Testis (tissue), 3 donors: Measurements from ENCODE around the gene TBL2. TPM values are rescaled to one million over a fixed set of nuclear protein-coding genes. Genes with fewer than 3 reads are reported as not detected.
"Not testable (repeated sequence)": the region's sequence is repeated elsewhere in the genome, so short reads cannot be mapped to it uniquely, and the experiment has no call there.

ENCODE experiments used
- DNase-seq: peaks from one replicate; pipeline ENCODE4 v3.0.0-alpha.2; 2019
- H3K27ac ChIP-seq, 2 donors: fragments of 200-600 bp; sonication (generic); one replicate each; pipeline ENCODE4 v1.5.1; 2019
- H3K27me3 ChIP-seq: fragments of 200-600 bp; sonication (generic); one replicate; pipeline ENCODE4 v1.5.1; 2019
- H3K36me3 ChIP-seq: fragments of 200-600 bp; sonication (generic); one replicate; pipeline ENCODE4 v1.5.1; 2017; ENCODE audit warnings: low read depth; ENCODE audit errors: missing control alignments
- H3K4me1 ChIP-seq: fragments of 200-600 bp; sonication (generic); one replicate; pipeline ENCODE4 v1.5.1; 2019
- H3K4me3 ChIP-seq, 2 donors: fragments of 200-600 bp; sonication (generic); one replicate each; pipeline ENCODE4 v1.5.1; 2017 to 2019
- H3K9me3 ChIP-seq: fragments of 200-600 bp; sonication (generic); one replicate; pipeline ENCODE4 v1.5.1; 2017
- CTCF ChIP-seq, 3 experiments: fragments of 450-650 bp in 2 of 3; fragments of 200-600 bp in 1 of 3; sonication (generic) in 1 of 3; IDR thresholded peaks; one replicate each; pipeline ENCODE4 v1.5.1; 2016 to 2019; ENCODE audit warnings: antibody characterized with exemption in 3 of 3, mild to moderate bottlenecking in 2 of 3, moderate library complexity in 1 of 3
- POLR2A ChIP-seq: fragments of 450-650 bp; IDR thresholded peaks from one replicate; pipeline ENCODE4 v1.6.1; 2017; ENCODE audit warnings: antibody characterized with exemption, mild to moderate bottlenecking, moderate library complexity
- WGBS, 2 donors: methylation state at CpG; one replicate each; pipeline ENCODE4 v1.1.5; 2018; 5-methylcytosine and 5-hydroxymethylcytosine counted together
- intact Hi-C: fragments of 100-400 bp; cut with DNase I; formaldehyde crosslinking; loops from one replicate; pipeline ENCODE4 v1.15.1; 2023; ENCODE audit warnings: low total_unique reads
- polyA plus RNA-seq: library from polyadenylated mRNA; stranded (reverse); fragments of 350-450 nt; fragmentation: Illumina TruSeq; extraction: RNeasy Lipid Tissue Mini Kit (QIAGEN cat#74804); gene quantifications from one replicate; pipeline ENCODE4 v1.2.3, GENCODE V29; 2014; ENCODE audit warnings: low read depth, low replicate concordance; ENCODE audit not compliant: insufficient read depth
- total RNA-seq, 2 donors: library from RNA; depleted of rRNA; stranded (reverse); fragments of >200 nt; gene quantifications; one replicate each; pipeline ENCODE4 v1.2.3, GENCODE V29; 2016

TBL2 gene
- total and polyA plus RNA-seq, 3 donors from 2014 or later, result 211 to 579 (median 224) TPM

DNA sequence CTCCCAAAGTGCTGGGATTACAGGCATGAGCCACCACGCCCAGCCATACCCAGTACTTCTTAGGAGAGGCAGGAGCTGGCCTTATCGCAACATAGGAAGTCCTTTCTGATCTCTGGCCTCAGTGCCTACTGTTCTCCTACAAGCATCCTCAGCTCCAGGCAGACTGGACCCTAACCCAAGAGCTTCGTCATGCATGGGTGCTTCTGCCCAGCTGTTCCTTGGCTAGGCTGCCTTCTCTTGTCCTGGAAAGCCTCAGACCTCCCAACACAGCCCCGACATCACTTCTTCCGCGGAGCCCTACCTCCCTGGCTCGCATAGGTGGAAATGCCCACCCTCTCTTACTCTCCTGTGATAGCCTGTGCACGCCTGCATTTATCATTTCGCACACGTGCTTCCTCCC is 36.7 kb downstream of the TBL2 start:
- Histone ChIP-seq H3K27me3 (no peaks in the 10 kb centered on the region), H3K9me3 (no peaks in the 10 kb centered on the region), H3K4me3 (no peak overlapping the region), H3K36me3 (no peaks in the 10 kb centered on the region), H3K4me1 (peaks cover 5% of the 10 kb centered on the region), H3K27ac (no peak overlapping the region)
- intact Hi-C loops, result no loop called here
- TF ChIP-seq POLR2A (no peak), CTCF (IDR thresholded peaks at IDR 0.05) (no peak)
- 96 to 98% methylated on average over 10 of the region's 10 CpGs for WGBS, 2 donors
- no peak for DNase-seq

GRCh38 chr7:73539709-73540108 is 38.7 kb downstream of the TBL2 start:
- intact Hi-C loops, result no loop called here
- DNase-seq, result no peak
- no peaks in the 10 kb centered on the region for H3K36me3 ChIP-seq
- no peaks in the 10 kb centered on the region for H3K4me1 ChIP-seq
- H3K4me3 ChIP-seq, result no peak overlapping the region
- no peak overlapping the region for H3K27ac ChIP-seq
- 92 to 94% methylated on average over 4 to 13 of the region's 13 CpGs for WGBS, 2 donors
- no peak for TF ChIP-seq POLR2A
- no peak for TF ChIP-seq CTCF (IDR thresholded peaks at IDR 0.05)
- H3K9me3 ChIP-seq, result no peaks in the 10 kb centered on the region
- H3K27me3 ChIP-seq, result no peaks in the 10 kb centered on the region

DNA sequence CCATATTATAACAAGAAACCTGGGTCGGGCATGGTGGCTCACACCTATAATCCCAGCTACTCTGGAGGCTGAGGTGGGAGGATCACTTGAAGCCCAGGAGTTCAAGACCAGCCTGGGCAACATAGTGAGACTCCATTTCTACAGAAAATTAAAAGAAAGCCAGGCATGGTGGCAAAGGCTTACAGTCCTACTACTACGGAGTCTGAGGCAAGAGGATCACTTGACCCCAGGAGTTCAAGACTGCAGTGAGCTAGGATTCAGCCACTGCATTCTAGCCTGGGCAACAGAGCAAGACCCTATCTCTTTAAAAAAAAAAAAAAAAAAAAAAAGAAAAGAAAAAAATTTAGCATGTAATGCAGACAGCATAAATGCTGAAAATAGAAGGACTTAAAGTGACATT is 39.9 kb downstream of the TBL2 start:
- H3K27me3 ChIP-seq, intact Hi-C loops, H3K36me3 ChIP-seq, H3K27ac ChIP-seq, DNase-seq, H3K9me3 ChIP-seq, H3K4me3 ChIP-seq, H3K4me1 ChIP-seq: not testable (repeated sequence)
- WGBS, 2 donors, result 87 to 100% methylated on average over 1 to 2 of the region's 2 CpGs

GRCh38 chr7:73537051-73537450 is 41.3 kb downstream of the TBL2 start:
- H3K4me1 ChIP-seq, result no peaks in the 10 kb centered on the region
- DNase-seq, result no peak
- no peak overlapping the region for H3K4me3 ChIP-seq
- H3K27ac ChIP-seq, result no peak overlapping the region
- intact Hi-C loops, result no loop called here
- no peaks in the 10 kb centered on the region for H3K27me3 ChIP-seq
- 91 to 95% methylated on average over 14 to 16 of the region's 16 CpGs for WGBS, 2 donors
- H3K9me3 ChIP-seq, result no peaks in the 10 kb centered on the region
- H3K36me3 ChIP-seq, result no peaks in the 10 kb centered on the region
- TF ChIP-seq CTCF (IDR thresholded peaks at IDR 0.05) (no peak), POLR2A (no peak)

DNA sequence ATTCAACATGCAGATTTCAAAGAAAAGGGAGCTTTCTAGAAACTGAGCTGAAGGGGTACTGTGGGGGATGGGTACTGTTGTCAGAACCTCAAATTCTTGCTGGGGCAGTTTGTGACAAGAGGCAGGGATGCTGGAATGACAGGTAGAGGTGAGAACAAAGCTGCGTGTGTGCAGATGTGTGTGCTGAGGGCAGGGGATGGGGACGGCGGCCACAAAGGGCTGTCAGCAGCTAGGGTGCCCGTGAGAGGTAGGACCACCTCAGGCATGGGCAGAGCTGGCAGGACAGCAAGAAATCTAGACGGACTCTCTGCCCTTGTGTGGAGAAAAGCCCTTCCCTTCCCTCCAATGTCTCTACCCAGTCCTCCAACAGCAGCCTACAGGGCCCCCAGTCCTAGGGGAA is 41.9 kb downstream of the TBL2 start:
- TF ChIP-seq CTCF (IDR thresholded peaks at IDR 0.05), result no peak
- TF ChIP-seq POLR2A, result no peak
- WGBS, 2 donors, result 83 to 92% methylated on average over 5 of the region's 5 CpGs
- Histone ChIP-seq H3K9me3 (no peaks in the 10 kb centered on the region), H3K36me3 (no peaks in the 10 kb centered on the region), H3K4me1 (no peaks in the 10 kb centered on the region), H3K4me3 (no peak overlapping the region), H3K27ac (no peak overlapping the region), H3K27me3 (no peaks in the 10 kb centered on the region)
- DNase-seq, result no peak
- intact Hi-C loops, result no loop called here

DNA sequence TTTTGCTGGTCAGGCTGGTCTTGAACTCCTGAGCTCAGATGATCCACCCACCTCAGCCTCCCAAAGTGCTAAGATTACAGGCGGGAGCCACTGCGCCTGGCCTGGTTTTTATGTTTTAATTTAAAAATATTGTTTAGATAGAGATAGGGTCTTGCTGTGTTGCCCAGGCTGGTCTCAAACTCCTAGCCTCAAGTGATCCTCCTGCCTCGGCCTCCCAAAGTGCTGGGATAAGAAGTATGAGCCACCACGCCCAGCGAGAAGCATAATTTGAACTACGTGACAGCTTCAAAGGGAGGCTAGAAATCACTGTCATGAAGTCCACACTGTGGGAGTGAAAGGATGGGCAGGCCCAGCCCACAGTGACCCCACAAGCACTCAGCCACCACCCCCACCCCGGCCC is 42.5 kb downstream of the TBL2 start:
- intact Hi-C loops, H3K27ac ChIP-seq, H3K36me3 ChIP-seq, H3K27me3 ChIP-seq, H3K9me3 ChIP-seq, DNase-seq, H3K4me1 ChIP-seq, H3K4me3 ChIP-seq: not testable (repeated sequence)
- 94 to 95% methylated on average over 7 of the region's 7 CpGs for WGBS, 2 donors
